Forelimb muscle (tissue), 1 donor: ENCODE results near the gene GID8. TPM values are rescaled to one million over a fixed set of nuclear protein-coding genes. Genes with fewer than 3 reads are reported as not detected.

ENCODE experiments used
- DNase-seq: peaks from one replicate; pipeline ENCODE4 v3.0.0-alpha.2; 2013; ENCODE audit warnings: low read depth
- polyA plus RNA-seq: library from polyadenylated mRNA; unstranded; fragments of 120-200 nt; gene quantifications from one replicate; pipeline ENCODE4 v1.2.1, GENCODE V29; 2013; ENCODE audit not compliant: insufficient read length

GID8 gene
- polyA plus RNA-seq, 1 donor = 29.0 TPM

- no peak for DNase-seq
Observed at GRCh38 chr20:62902926-62903615, 34.9 kb upstream of the GID8 start.

- no peak for DNase-seq
Observed at GRCh38 chr20:62905536-62906117, 32.3 kb upstream of the GID8 start.

- no peak for DNase-seq
Observed at GRCh38 chr20:62906209-62906608, 31.7 kb upstream of the GID8 start.

GRCh38 chr20:62906647-62907375, 31.1 kb upstream of the GID8 start:
- no peak for DNase-seq

- no peak for DNase-seq
Observed at GRCh38 chr20:62907384-62908317, 30.3 kb upstream of the GID8 start.

GRCh38 chr20:62908971-62909791, 28.8 kb upstream of the GID8 start:
- DNase-seq = no peak

GRCh38 chr20:62910217-62910766, 27.7 kb upstream of the GID8 start:
- no peak for DNase-seq

GRCh38 chr20:62910777-62911497, 27.0 kb upstream of the GID8 start:
- DNase-seq = no peak

- no peak for DNase-seq
Observed at GRCh38 chr20:62911701-62912280, 26.2 kb upstream of the GID8 start.

- no peak for DNase-seq
Observed at GRCh38 chr20:62913043-62913630, 24.8 kb upstream of the GID8 start.

- no peak for DNase-seq
Observed at GRCh38 chr20:62914436-62914835, 23.5 kb upstream of the GID8 start.

- no peak for DNase-seq
Observed at GRCh38 chr20:62914970-62915457, 22.9 kb upstream of the GID8 start.

GRCh38 chr20:62916703-62917476, 21.1 kb upstream of the GID8 start:
- no peak for DNase-seq

GRCh38 chr20:62917720-62918119, 20.2 kb upstream of the GID8 start:
- no peak for DNase-seq

GRCh38 chr20:62918147-62918546, 19.8 kb upstream of the GID8 start:
- no peak for DNase-seq

GRCh38 chr20:62918831-62919230, 19.1 kb upstream of the GID8 start:
- no peak for DNase-seq

- no peak for DNase-seq
Observed at GRCh38 chr20:62920039-62920645, 17.8 kb upstream of the GID8 start.
